GM18870 (cell line): ENCODE measurements around the gene MEMO1.

Source experiments
- ATAC-seq: cut with Tn5 transposase; IDR thresholded peaks from one replicate; pipeline ENCODE4 v1.9.1; 2021; ENCODE audit warnings: moderate library complexity; ENCODE audit not compliant: unreplicated experiment

Gene MEMO1

GRCh38 chr2:31835450-31835849, 175.4 kb downstream of the MEMO1 start:
- ATAC-seq = no peak

GRCh38 chr2:31832363-31832762, 178.4 kb downstream of the MEMO1 start:
- no peak for ATAC-seq

- no peak for ATAC-seq
These were observed 179.2 kb downstream of the MEMO1 start for GRCh38 chr2:31831585-31831984.

DNA sequence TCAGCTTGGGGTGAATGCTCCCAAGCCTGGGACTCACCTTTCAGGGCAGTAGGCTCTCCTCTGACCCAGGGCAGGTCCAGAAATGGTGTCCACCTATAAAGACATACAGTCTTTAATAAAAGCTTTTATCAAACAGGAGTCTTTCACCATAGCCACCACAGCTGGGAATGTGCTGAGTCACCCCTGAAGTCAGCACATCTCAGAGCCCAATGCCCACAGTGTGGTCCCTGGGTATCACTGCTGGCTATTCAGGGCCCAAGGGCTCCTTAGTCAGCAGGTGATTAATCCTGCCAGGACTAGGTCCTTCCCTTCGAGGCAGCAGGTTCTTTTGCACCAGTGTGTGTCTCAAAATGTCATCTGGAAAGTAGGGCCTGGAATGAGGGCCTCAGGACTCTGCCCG, 181.9 kb downstream of the MEMO1 start:
- no peak for ATAC-seq

GRCh38 chr2:31823558-31823957, 187.2 kb downstream of the MEMO1 start:
- ATAC-seq = no peak

DNA sequence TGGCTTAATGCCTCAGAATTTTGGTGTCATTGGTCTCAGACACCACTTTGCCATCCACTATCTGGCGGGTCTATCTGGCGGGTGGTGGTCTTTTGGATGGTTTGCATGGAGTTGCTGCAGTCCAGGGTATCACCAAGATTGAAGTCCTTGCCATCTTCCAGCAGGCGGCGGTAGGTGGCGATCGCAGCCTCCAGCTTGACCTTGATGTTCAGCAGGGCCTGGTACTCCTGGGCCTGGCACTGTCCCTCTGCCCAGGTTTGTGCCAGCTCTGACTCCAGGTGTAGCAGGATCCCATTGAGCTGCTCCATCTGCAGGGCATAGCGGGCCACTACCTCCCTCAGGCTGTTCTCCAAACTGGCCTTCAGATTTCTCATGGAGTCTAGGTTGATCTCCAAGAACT, 188.2 kb downstream of the MEMO1 start:
- no peak for ATAC-seq
